Parathyroid adenoma (tissue), 2 donors: ENCODE measurements around the gene CLDN4.

Experiments
- H2AFZ ChIP-seq: fragments of 300-600 bp; sonication (generic); one replicate; pipeline ENCODE4 v1.7.0; 2017; ENCODE audit warnings: antibody characterized with exemption, mild to moderate bottlenecking
- H3K27ac ChIP-seq: fragments of 300-600 bp; sonication (generic); one replicate; pipeline ENCODE4 v1.7.0; 2017
- H3K27me3 ChIP-seq: fragments of 300-600 bp; sonication (generic); one replicate; pipeline ENCODE4 v1.7.0; 2017; ENCODE audit warnings: low read length; ENCODE audit not compliant: control insufficient read depth, insufficient read depth
- H3K36me3 ChIP-seq: fragments of 300-600 bp; sonication (generic); one replicate; pipeline ENCODE4 v1.7.0; 2017; ENCODE audit warnings: low read length; ENCODE audit not compliant: control insufficient read depth, insufficient read depth
- H3K4me1 ChIP-seq: fragments of 300-600 bp; sonication (generic); one replicate; pipeline ENCODE4 v1.7.0; 2017; ENCODE audit warnings: control low read depth
- H3K4me2 ChIP-seq: fragments of 300-600 bp; sonication (generic); one replicate; pipeline ENCODE4 v1.7.0; 2017; ENCODE audit warnings: low read length
- H3K4me3 ChIP-seq: fragments of 300-600 bp; sonication (generic); one replicate; pipeline ENCODE4 v1.7.0; 2017; ENCODE audit warnings: low read depth, low read length
- H3K79me2 ChIP-seq: fragments of 300-600 bp; sonication (generic); one replicate; pipeline ENCODE4 v1.7.0; 2017; ENCODE audit warnings: control low read depth
- H3K9ac ChIP-seq: fragments of 300-600 bp; sonication (generic); one replicate; pipeline ENCODE4 v1.7.0; 2017; ENCODE audit warnings: mild to moderate bottlenecking
- H3K9me3 ChIP-seq: fragments of 300-600 bp; sonication (generic); one replicate; pipeline ENCODE4 v1.7.0; 2017; ENCODE audit warnings: low read length; ENCODE audit not compliant: control insufficient read depth
- CTCF ChIP-seq: fragments of 300-600 bp; sonication (generic); IDR thresholded peaks from one replicate; pipeline ENCODE4 v1.7.0; 2017; ENCODE audit warnings: antibody characterized with exemption, mild to moderate bottlenecking
- donor health status: primary hyperparathyroidism.

CLDN4 gene

DNA sequence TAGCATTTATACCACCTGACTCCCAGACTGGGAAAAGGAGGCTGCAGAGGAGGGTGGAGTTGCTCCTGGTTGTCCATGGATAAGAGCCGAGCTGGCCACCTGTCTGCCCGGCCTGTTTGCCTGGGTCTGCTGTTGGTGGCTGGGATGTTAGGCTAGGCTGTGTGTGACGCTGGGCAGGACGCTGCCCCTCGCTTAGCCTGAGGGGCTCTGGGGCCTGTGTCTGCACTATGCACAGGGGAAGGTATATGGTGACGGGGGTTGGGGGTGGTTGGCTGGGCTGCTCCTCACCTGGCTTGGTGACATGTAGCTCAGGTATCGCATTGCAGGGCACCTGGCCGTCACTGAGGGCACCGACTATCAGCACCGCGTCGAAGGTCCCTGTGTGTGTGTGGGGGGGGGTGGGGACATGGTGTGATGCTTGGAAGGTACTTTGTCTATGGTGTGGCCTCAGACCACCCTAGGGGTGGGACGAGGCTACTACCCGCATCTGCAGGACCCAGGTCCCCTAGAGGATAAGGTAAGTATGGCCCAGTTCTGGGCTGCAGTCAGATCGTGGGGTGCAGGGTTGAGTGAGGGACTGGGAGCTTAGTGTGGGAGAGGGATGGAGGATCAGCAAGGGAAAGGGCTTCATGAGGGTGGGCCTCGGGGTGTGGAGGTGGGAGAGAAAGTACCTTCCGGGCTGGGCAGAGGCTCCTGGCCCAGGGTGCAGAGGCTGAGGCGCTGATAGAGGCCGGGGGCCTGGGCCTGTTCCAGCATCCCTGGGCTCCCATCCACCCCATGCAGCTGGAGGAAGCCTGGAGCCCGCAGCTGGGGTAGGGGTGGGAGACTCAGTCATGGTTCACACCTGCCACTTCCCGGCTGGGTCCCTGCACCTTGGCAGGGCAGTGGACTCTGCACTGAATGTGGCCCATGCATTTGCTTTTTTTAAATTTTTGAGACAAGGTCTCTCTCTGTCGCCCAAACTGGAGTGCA, 9.2 kb downstream of the CLDN4 start:
- Histone ChIP-seq H2AFZ (no peak overlapping the region), H3K27ac (no peak overlapping the region), H3K9ac (no peak overlapping the region), H3K36me3 (no peaks in the 10 kb centered on the region), H3K4me3 (no peak overlapping the region), H3K79me2 (no peaks in the 10 kb centered on the region), H3K9me3 (no peaks in the 10 kb centered on the region), H3K4me1 (peaks cover 6% of the 10 kb centered on the region), H3K4me2 (no peak overlapping the region), H3K27me3 (no peaks in the 10 kb centered on the region)
- TF ChIP-seq CTCF, result no peak

- H2AFZ ChIP-seq, result no peak overlapping the region
These were observed 10.1 kb downstream of the CLDN4 start for GRCh38 chr7:73840715-73841379.

DNA sequence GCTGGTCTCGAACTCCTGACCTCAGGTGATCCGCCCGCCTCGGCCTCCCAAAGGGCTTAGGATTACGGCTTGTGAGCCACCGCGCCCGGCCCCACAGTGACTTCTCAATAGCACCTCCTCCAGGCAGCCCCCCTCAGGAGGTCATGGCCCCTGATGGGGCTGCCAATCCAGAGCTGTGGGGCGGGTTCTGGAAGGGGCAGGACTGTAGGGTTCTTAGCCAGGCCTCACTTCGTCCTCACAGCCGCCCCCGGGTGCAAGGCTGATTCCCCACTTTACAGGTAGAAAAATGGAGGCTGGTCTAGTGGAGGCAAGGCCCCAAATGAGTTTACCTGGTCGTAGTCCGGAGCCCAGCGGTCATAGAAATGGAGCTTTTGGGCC, 10.9 kb downstream of the CLDN4 start:
- Histone ChIP-seq H3K9ac (peak overlapping the region; percentile 70), H3K4me3 (peak overlapping the region; percentile 98)

More at GRCh38 chr7:73840715-73841379, 10.1 kb downstream of the CLDN4 start:
- TF ChIP-seq CTCF, result no peak
- Histone ChIP-seq H3K36me3 (no peaks in the 10 kb centered on the region), H3K4me1 (peaks cover 6% of the 10 kb centered on the region), H3K4me3 (no peak overlapping the region), H3K27me3 (no peaks in the 10 kb centered on the region), H3K27ac (no peak overlapping the region), H3K4me2 (no peak overlapping the region), H3K79me2 (no peaks in the 10 kb centered on the region), H3K9ac (no peak overlapping the region), H3K9me3 (no peaks in the 10 kb centered on the region)

GRCh38 chr7:73842067-73842976, 11.5 kb downstream of the CLDN4 start, which contains the start of gene METTL27:
Gene METTL27 (minus strand): TSS chr7:73842516. CDS start chr7:73842140, 376 bp downstream.
- H3K4me1 ChIP-seq, result peaks cover 6% of the 10 kb centered on the region
- H3K4me3 ChIP-seq, result peak within 1 kb of the TSS; percentile 98
- no peaks in the 10 kb centered on the region for H3K27me3 ChIP-seq
- peak within 1 kb of the TSS; percentile 89 for H2AFZ ChIP-seq
- H3K4me2 ChIP-seq, result peak within 1 kb of the TSS; percentile 99
- H3K79me2 ChIP-seq, result no peaks in the 10 kb centered on the region
- no peak for TF ChIP-seq CTCF
- H3K9me3 ChIP-seq, result no peaks in the 10 kb centered on the region
- no peaks in the 10 kb centered on the region for H3K36me3 ChIP-seq
- peak within 1 kb of the TSS; percentile 69 for H3K27ac ChIP-seq
- H3K9ac ChIP-seq, result peak within 1 kb of the TSS; percentile 70

More for the DNA sequence above, 10.9 kb downstream of the CLDN4 start:
- no peaks in the 10 kb centered on the region for H3K27me3 ChIP-seq
- peaks cover 6% of the 10 kb centered on the region for H3K4me1 ChIP-seq
- H3K36me3 ChIP-seq, result no peaks in the 10 kb centered on the region
- no peaks in the 10 kb centered on the region for H3K79me2 ChIP-seq
- peak overlapping the region; percentile 89 for H2AFZ ChIP-seq
- peak overlapping the region; percentile 99 for H3K4me2 ChIP-seq
- peak overlapping the region; percentile 69 for H3K27ac ChIP-seq
- TF ChIP-seq CTCF, result no peak
- H3K9me3 ChIP-seq, result no peaks in the 10 kb centered on the region
